ENCODE measurements around the gene CSMD2. TPM values are rescaled to one million over a fixed set of nuclear protein-coding genes. Genes with fewer than 3 reads are reported as not detected.

Gene CSMD2
- total RNA-seq, 1 donor from 2014 or later = 0.27 TPM

DNA sequence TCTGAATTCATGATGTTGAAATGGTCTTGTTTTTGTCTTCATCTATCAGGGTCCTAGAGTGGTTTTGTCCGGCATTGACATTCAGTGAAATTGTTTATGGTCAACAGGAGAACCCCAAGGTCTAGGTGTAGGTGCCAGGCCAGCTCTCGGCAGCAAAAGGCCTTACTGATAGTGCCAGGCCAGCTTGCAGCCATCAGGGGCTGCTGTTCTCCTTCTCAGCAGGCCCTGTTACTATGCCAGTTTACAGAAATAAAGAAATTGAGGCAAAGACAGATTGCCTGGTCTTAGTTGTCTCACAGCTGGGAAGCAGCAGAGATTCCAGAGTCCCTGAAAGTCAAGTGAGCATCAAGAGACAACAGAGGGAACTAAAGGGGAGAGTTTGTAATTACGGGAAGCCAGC, 289.2 kb downstream of the CSMD2 start:
- H3K4me3 Mint-ChIP-seq (ENCODE audit: unreplicated experiment) = no peak overlapping the region

DNA sequence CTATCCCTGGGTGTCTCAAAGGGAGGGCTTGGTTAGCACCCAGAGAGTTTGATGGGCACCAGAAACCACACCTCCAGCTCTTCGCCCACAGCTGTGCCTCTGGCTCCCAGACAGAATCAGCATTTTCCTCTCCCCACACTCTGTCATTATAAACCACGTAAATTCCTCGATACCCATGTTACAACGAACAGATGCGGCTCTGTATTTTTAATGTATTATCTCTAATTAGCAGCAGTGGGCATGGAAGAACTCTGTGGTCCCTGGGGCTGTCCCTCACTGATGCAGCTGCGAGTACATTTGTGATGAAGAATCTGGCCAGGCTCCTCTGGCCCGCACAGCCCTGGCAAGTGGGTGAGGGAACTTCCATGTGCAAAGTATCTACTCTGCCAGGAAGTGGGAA, 290.4 kb downstream of the CSMD2 start:
- Mint-ChIP-seq H3K36me3 (ENCODE audit: unreplicated experiment) (no peaks in the 10 kb centered on the region), H3K27ac (ENCODE audit: unreplicated experiment) (no peak overlapping the region), H3K4me1 (ENCODE audit: low read depth, unreplicated experiment) (no peaks in the 10 kb centered on the region), H3K9me3 (ENCODE audit: unreplicated experiment) (peaks cover under 1% of the 10 kb centered on the region), H3K4me3 (ENCODE audit: unreplicated experiment) (no peak overlapping the region), H3K27me3 (ENCODE audit: unreplicated experiment) (peaks cover 2% of the 10 kb centered on the region)
- DNase-seq = no peak
- TF ChIP-seq, protein P1, sequence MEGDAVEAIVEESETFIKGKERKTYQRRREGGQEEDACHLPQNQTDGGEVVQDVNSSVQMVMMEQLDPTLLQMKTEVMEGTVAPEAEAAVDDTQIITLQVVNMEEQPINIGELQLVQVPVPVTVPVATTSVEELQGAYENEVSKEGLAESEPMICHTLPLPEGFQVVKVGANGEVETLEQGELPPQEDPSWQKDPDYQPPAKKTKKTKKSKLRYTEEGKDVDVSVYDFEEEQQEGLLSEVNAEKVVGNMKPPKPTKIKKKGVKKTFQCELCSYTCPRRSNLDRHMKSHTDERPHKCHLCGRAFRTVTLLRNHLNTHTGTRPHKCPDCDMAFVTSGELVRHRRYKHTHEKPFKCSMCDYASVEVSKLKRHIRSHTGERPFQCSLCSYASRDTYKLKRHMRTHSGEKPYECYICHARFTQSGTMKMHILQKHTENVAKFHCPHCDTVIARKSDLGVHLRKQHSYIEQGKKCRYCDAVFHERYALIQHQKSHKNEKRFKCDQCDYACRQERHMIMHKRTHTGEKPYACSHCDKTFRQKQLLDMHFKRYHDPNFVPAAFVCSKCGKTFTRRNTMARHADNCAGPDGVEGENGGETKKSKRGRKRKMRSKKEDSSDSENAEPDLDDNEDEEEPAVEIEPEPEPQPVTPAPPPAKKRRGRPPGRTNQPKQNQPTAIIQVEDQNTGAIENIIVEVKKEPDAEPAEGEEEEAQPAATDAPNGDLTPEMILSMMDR (IDR thresholded peaks at IDR 0.05; ENCODE audit: partially characterized antibody, unreplicated experiment) = no peak

More for the DNA sequence above, 289.2 kb downstream of the CSMD2 start:
- no peak for DNase-seq
- Mint-ChIP-seq H3K9me3 (ENCODE audit: unreplicated experiment) (no peaks in the 10 kb centered on the region), H3K27me3 (ENCODE audit: unreplicated experiment) (peaks cover 2% of the 10 kb centered on the region), H3K27ac (ENCODE audit: unreplicated experiment) (no peak overlapping the region), H3K36me3 (ENCODE audit: unreplicated experiment) (no peaks in the 10 kb centered on the region), H3K4me1 (ENCODE audit: low read depth, unreplicated experiment) (no peaks in the 10 kb centered on the region)
- TF ChIP-seq, protein P1 (IDR thresholded peaks at IDR 0.05; ENCODE audit: partially characterized antibody, unreplicated experiment) = no peak

- Mint-ChIP-seq H3K9me3 (ENCODE audit: unreplicated experiment) (peaks cover 4% of the 10 kb centered on the region), H3K27ac (ENCODE audit: unreplicated experiment) (no peak overlapping the region), H3K36me3 (ENCODE audit: unreplicated experiment) (no peaks in the 10 kb centered on the region), H3K4me1 (ENCODE audit: low read depth, unreplicated experiment) (no peaks in the 10 kb centered on the region), H3K4me3 (ENCODE audit: unreplicated experiment) (no peak overlapping the region), H3K27me3 (ENCODE audit: unreplicated experiment) (peaks cover 2% of the 10 kb centered on the region)
- DNase-seq = no peak
- TF ChIP-seq, protein P1 (IDR thresholded peaks at IDR 0.05; ENCODE audit: partially characterized antibody, unreplicated experiment) = no peak
Measured at GRCh38 chr1:33872683-33873082, 292.3 kb downstream of the CSMD2 start.

- H3K4me1 Mint-ChIP-seq (ENCODE audit: low read depth, unreplicated experiment) = no peaks in the 10 kb centered on the region
- no peak for DNase-seq
- no peak overlapping the region for H3K27ac Mint-ChIP-seq (ENCODE audit: unreplicated experiment)
- H3K9me3 Mint-ChIP-seq (ENCODE audit: unreplicated experiment) = peaks cover 4% of the 10 kb centered on the region
- TF ChIP-seq, protein P1 (IDR thresholded peaks at IDR 0.05; ENCODE audit: partially characterized antibody, unreplicated experiment) = no peak
- H3K4me3 Mint-ChIP-seq (ENCODE audit: unreplicated experiment) = no peak overlapping the region
- no peaks in the 10 kb centered on the region for H3K36me3 Mint-ChIP-seq (ENCODE audit: unreplicated experiment)
- peaks cover 2% of the 10 kb centered on the region for H3K27me3 Mint-ChIP-seq (ENCODE audit: unreplicated experiment)
Measured at GRCh38 chr1:33872275-33872674, 292.8 kb downstream of the CSMD2 start.

DNA sequence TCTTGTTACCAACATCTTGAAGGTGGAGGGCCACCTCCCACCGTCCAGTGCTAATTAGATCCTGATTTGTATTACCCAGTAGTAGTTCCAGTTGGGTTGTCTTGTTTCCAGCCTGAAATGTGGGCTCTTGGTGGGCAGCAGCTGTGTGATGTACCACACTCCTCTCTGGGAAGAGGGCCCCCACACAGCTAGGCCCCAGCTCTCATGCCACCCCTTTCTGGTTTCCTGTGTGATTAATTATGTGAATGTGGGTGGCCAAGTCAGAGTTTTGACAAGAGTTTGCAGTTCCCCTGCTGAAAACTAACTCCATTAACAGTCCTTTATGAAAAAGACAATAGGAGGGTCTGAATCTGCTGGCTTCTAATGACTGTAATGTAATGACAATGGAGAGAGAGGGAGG, 297.3 kb downstream of the CSMD2 start:
- Mint-ChIP-seq H3K4me1 (ENCODE audit: low read depth, unreplicated experiment) (no peaks in the 10 kb centered on the region), H3K4me3 (ENCODE audit: unreplicated experiment) (no peak overlapping the region), H3K9me3 (ENCODE audit: unreplicated experiment) (peaks cover 4% of the 10 kb centered on the region), H3K27ac (ENCODE audit: unreplicated experiment) (no peak overlapping the region), H3K27me3 (ENCODE audit: unreplicated experiment) (no peaks in the 10 kb centered on the region), H3K36me3 (ENCODE audit: unreplicated experiment) (no peaks in the 10 kb centered on the region)
- DNase-seq = no peak
- TF ChIP-seq, protein P1 (IDR thresholded peaks at IDR 0.05; ENCODE audit: partially characterized antibody, unreplicated experiment) = no peak

Data from glutamatergic neuron (in vitro differentiated cells).